ENCODE results near the gene KCNJ10.

The KCNJ10 gene

DNA sequence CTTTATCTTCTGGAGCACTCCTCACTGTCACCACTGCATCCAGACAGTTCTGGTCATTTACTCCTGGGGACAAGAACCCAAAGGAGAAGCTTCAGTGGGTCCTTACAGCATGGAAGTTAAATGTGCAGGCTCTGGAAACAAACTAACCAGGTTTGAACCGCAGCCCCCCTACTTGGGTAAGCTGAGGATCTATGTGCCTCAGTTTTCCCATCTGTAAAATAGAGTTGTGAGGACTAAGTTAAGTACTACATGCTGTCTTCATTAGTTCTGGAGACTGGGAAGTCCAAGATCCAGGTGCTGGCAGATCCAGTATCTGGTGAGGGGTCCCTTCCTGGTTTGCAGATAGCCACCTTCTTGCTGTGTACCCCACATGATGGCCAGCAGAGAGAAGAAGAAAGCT is 37.6 kb upstream of the KCNJ10 start:
- H3K9me3 ChIP-seq (ENCODE audit: insufficient read depth, low read length), result no peaks in the 10 kb centered on the region
- TF ChIP-seq, protein P1, sequence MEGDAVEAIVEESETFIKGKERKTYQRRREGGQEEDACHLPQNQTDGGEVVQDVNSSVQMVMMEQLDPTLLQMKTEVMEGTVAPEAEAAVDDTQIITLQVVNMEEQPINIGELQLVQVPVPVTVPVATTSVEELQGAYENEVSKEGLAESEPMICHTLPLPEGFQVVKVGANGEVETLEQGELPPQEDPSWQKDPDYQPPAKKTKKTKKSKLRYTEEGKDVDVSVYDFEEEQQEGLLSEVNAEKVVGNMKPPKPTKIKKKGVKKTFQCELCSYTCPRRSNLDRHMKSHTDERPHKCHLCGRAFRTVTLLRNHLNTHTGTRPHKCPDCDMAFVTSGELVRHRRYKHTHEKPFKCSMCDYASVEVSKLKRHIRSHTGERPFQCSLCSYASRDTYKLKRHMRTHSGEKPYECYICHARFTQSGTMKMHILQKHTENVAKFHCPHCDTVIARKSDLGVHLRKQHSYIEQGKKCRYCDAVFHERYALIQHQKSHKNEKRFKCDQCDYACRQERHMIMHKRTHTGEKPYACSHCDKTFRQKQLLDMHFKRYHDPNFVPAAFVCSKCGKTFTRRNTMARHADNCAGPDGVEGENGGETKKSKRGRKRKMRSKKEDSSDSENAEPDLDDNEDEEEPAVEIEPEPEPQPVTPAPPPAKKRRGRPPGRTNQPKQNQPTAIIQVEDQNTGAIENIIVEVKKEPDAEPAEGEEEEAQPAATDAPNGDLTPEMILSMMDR (IDR thresholded peaks at IDR 0.05; ENCODE audit: low read depth, low read length), result no peak
- no peaks in the 10 kb centered on the region for H4K20me1 ChIP-seq (ENCODE audit: insufficient read depth, low read length)
- H3K36me3 ChIP-seq (replicated peaks; ENCODE audit: low read depth, low read length), result no peaks in the 10 kb centered on the region
- no peaks in the 10 kb centered on the region for H3K79me2 ChIP-seq (ENCODE audit: low read length)
- no peak overlapping the region for H2AFZ ChIP-seq (ENCODE audit: low read depth, low read length)
- no peak overlapping the region for H3K9ac ChIP-seq (ENCODE audit: low read length)
- no peak overlapping the region for H3K27ac ChIP-seq (ENCODE audit: low read length)
- H3K4me2 ChIP-seq (ENCODE audit: low read length), result no peak overlapping the region
- peaks cover 13% of the 10 kb centered on the region for H3K4me1 ChIP-seq (ENCODE audit: low read length)
- H3K4me3 ChIP-seq (ENCODE audit: low read length), result no peak overlapping the region
- peaks cover 2% of the 10 kb centered on the region; the same call in 1 of the 2 replicates for H3K27me3 ChIP-seq (ENCODE audit: low read depth, low read length)

DNA sequence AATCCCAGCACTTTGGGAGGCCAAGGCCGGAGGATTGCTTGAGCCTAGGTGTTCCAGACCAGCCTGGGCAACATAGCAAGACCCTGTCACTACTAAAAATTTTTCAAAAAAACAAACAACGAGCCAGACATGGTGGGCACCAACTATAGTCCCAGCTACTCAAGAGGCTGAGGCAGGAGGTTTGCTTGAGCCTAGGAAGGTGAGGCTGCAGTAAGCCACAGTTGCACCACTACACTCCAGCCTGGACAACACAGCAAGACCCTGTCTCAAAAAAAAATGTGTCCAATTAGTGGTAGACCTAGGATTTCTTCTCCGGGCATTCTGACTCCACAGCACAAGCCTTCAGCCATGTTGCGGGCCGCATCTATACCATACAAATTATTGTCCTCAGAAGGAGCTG is 35.2 kb upstream of the KCNJ10 start:
- no peak overlapping the region for H2AFZ ChIP-seq (ENCODE audit: low read depth, low read length)

DNA sequence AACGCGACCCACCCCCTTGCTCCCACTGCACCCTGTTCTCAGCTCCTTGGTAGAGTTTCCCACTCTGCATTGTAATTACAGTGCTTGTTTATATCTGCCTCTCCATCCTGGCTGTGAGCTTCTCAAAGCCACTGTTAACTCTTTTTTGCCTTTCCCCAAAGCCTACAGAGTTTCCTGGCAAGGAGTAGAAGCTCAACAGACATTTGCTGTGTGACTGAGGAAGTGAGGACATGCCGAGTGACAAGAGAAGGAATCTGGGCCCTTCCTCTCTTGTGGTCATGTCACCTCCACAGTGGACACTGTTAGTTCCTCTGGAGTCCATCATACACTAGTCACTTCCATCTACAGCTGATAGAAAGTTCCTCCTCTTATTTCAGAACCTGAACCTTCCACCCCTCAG is 34.5 kb upstream of the KCNJ10 start:
- no peak for TF ChIP-seq EZH2phosphoT487 (IDR thresholded peaks at IDR 0.05; ENCODE audit: low read depth)
- TF ChIP-seq, protein P1 (IDR thresholded peaks at IDR 0.05; ENCODE audit: low read depth, low read length), result no peak
- Histone ChIP-seq H4K20me1 (ENCODE audit: insufficient read depth, low read length) (no peaks in the 10 kb centered on the region), H3K27ac (ENCODE audit: low read length) (no peak overlapping the region), H3K9me3 (ENCODE audit: insufficient read depth, low read length) (no peaks in the 10 kb centered on the region), H3K36me3 (replicated peaks; ENCODE audit: low read depth, low read length) (no peaks in the 10 kb centered on the region), H3K9ac (ENCODE audit: low read length) (no peak overlapping the region), H3K4me2 (ENCODE audit: low read length) (no peak overlapping the region), H3K4me1 (ENCODE audit: low read length) (peaks cover 32% of the 10 kb centered on the region), H3K27me3 (ENCODE audit: low read depth, low read length) (peaks cover under 1% of the 10 kb centered on the region; the same call in 1 of the 2 replicates), H2AFZ (ENCODE audit: low read depth, low read length) (no peak overlapping the region), H3K79me2 (ENCODE audit: low read length) (no peaks in the 10 kb centered on the region), H3K4me3 (ENCODE audit: low read length) (no peak overlapping the region)

More for the DNA sequence above, 35.2 kb upstream of the KCNJ10 start:
- H3K36me3 ChIP-seq (replicated peaks; ENCODE audit: low read depth, low read length), result no peaks in the 10 kb centered on the region
- H3K4me1 ChIP-seq (ENCODE audit: low read length), result peaks cover 30% of the 10 kb centered on the region
- H3K79me2 ChIP-seq (ENCODE audit: low read length), result no peaks in the 10 kb centered on the region
- H3K27me3 ChIP-seq (ENCODE audit: low read depth, low read length), result peaks cover 2% of the 10 kb centered on the region; the same call in 1 of the 2 replicates
- no peak overlapping the region for H3K27ac ChIP-seq (ENCODE audit: low read length)
- no peak for TF ChIP-seq EZH2phosphoT487 (IDR thresholded peaks at IDR 0.05; ENCODE audit: low read depth)
- TF ChIP-seq, protein P1 (IDR thresholded peaks at IDR 0.05; ENCODE audit: low read depth, low read length), result no peak
- no peak overlapping the region for H3K9ac ChIP-seq (ENCODE audit: low read length)
- H3K4me2 ChIP-seq (ENCODE audit: low read length), result no peak overlapping the region
- no peak overlapping the region for H3K4me3 ChIP-seq (ENCODE audit: low read length)
- no peaks in the 10 kb centered on the region for H4K20me1 ChIP-seq (ENCODE audit: insufficient read depth, low read length)
- no peaks in the 10 kb centered on the region for H3K9me3 ChIP-seq (ENCODE audit: insufficient read depth, low read length)

DNA sequence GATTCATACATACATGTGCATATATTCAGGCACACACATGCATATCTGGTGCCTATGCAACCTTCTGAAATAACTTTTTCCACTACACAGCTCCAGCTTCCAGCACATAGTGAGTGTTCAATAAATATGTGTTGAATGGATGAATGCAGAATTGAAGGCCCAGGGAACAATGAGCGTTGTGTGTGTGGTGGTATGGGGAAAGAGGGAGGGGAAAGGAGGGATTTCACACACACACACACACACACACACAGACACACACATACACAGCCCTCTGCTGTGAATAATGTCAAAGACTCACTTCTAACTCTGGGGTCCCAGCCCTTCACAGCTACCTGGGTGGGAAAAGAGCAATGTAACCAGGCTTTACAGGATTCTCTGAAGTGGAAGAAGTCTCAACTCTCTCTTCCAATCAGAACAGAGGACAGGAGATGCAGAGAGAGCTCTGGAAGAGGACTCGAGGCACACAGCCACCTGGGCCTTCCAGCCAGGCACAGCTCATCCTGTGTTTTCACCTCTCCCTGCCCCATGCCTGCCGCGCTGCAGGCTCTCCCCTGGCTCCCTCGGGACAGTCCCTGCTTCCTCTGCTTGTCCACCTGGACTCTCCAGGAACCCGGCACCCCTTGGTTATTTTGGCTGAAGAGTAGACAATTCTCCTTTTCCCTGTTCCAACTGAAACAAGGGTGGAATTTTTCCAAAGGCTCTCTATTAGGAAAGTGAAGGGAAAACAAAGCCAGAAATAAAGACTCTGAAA is 33.9 kb upstream of the KCNJ10 start:
- Histone ChIP-seq H3K9me3 (ENCODE audit: insufficient read depth, low read length) (no peaks in the 10 kb centered on the region), H3K36me3 (replicated peaks; ENCODE audit: low read depth, low read length) (no peaks in the 10 kb centered on the region), H3K4me3 (ENCODE audit: low read length) (no peak overlapping the region), H3K4me1 (ENCODE audit: low read length) (peaks cover 32% of the 10 kb centered on the region), H3K27me3 (ENCODE audit: low read depth, low read length) (no peaks in the 10 kb centered on the region), H3K79me2 (ENCODE audit: low read length) (no peaks in the 10 kb centered on the region), H4K20me1 (ENCODE audit: insufficient read depth, low read length) (no peaks in the 10 kb centered on the region), H3K27ac (ENCODE audit: low read length) (no peak overlapping the region), H2AFZ (ENCODE audit: low read depth, low read length) (no peak overlapping the region), H3K9ac (ENCODE audit: low read length) (no peak overlapping the region), H3K4me2 (ENCODE audit: low read length) (no peak overlapping the region)
- TF ChIP-seq EZH2phosphoT487 (IDR thresholded peaks at IDR 0.05; ENCODE audit: low read depth), result no peak
- TF ChIP-seq, protein P1 (IDR thresholded peaks at IDR 0.05; ENCODE audit: low read depth, low read length), result no peak

All from OCI-LY3 (cell line).